KMS-11 (cell line): ENCODE results near the gene OIP5.

Experiments
- H2AFZ ChIP-seq: fragments of 200-600 bp; sonication (generic); 2 replicates; pipeline ENCODE4 v1.6.1; 2016; ENCODE audit warnings: antibody characterized with exemption, mixed run types, low read depth
- H3K27ac ChIP-seq: fragments of 200-600 bp; sonication (generic); 2 replicates; pipeline ENCODE4 v1.6.1; 2016; ENCODE audit warnings: mild to moderate bottlenecking, mixed run types
- H3K27me3 ChIP-seq: fragments of 200-600 bp; sonication (generic); 2 replicates; pipeline ENCODE4 v1.6.1; 2017; ENCODE audit warnings: mild to moderate bottlenecking, low read depth, mixed run types, moderate library complexity; ENCODE audit not compliant: insufficient read depth
- H3K36me3 ChIP-seq: fragments of 200-600 bp; sonication (generic); 2 replicates; pipeline ENCODE4 v1.6.1; 2017; ENCODE audit warnings: mild to moderate bottlenecking, mixed run types; ENCODE audit not compliant: insufficient read depth
- H3K4me1 ChIP-seq: fragments of 200-600 bp; sonication (generic); 2 replicates; pipeline ENCODE4 v1.6.1; 2016; ENCODE audit warnings: mild to moderate bottlenecking, low read depth, mixed run types; ENCODE audit not compliant: poor library complexity, severe bottlenecking
- H3K4me2 ChIP-seq: fragments of 200-600 bp; sonication (generic); 2 replicates; pipeline ENCODE4 v1.7.0; 2016; ENCODE audit warnings: mild to moderate bottlenecking, mixed run types
- H3K4me3 ChIP-seq: fragments of 200-600 bp; sonication (generic); IDR thresholded peaks from 2 replicates; pipeline ENCODE4 v1.6.1; 2017; ENCODE audit warnings: low read depth, low read length, mixed read lengths; ENCODE audit not compliant: insufficient read depth
- H3K79me2 ChIP-seq: fragments of 200-600 bp; sonication (generic); 2 replicates; pipeline ENCODE4 v1.6.1; 2016; ENCODE audit warnings: low read depth, mixed run types; ENCODE audit not compliant: insufficient read depth
- H3K9ac ChIP-seq: fragments of 200-600 bp; sonication (generic); 2 replicates; pipeline ENCODE4 v1.6.1; 2016; ENCODE audit warnings: mild to moderate bottlenecking, mixed run types
- H4K20me1 ChIP-seq: fragments of 200-600 bp; sonication (generic); 2 replicates; pipeline ENCODE4 v1.6.1; 2016; ENCODE audit warnings: mild to moderate bottlenecking, mixed run types; ENCODE audit not compliant: insufficient read depth
- TF ChIP-seq, protein P1 (sequence below): fragments of 200-600 bp; sonication (generic); conservative IDR thresholded peaks from 2 replicates; pipeline ENCODE4 v1.6.1; 2017; ENCODE audit warnings: low read depth, mild to moderate bottlenecking, antibody characterized with exemption, low read length, moderate library complexity, mixed read lengths

The OIP5 gene

DNA sequence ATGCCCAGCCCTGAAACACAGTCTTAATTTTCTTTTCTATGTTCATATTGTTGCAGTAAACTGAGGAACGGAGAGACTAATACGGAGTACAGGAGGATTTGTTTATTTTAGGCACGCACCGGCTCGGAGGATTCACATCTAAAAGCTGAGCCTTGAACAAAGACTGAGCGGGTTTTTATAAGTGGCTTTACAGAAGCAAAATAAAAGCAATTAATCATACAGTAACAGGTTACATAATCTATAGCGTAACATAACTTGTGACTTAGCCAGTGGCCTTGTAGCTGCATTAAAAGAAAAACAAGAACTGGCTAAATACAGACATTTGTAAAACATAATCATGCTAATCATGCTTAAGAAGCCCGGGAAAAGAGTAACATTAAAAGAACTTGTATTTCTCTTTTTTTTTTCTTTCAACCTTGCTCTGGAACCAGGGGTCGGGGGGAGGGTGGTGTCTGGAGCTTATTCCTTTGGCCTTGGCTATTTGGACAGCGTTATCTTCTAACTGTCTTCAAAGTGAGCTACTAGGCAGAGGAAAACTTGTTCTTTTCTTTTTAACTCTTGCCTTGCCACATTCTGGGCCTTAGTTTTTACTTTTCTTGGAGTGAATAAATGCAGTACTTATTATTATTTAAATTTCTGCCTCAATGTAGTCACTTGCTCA is 17.8 kb upstream of the OIP5 start:
- Histone ChIP-seq H2AFZ (no peak overlapping the region), H3K36me3 (peaks cover 14% of the 10 kb centered on the region; the same call in 1 of the 2 replicates), H3K4me3 (no peak overlapping the region), H3K27ac (no peak overlapping the region), H3K9ac (no peak overlapping the region), H3K79me2 (0 out of 2 replicates have a peak, but pooled peaks cover 9% of the 10 kb centered on the region), H3K4me2 (no peak overlapping the region), H4K20me1 (no peaks in the 10 kb centered on the region), H3K27me3 (no peaks in the 10 kb centered on the region), H3K4me1 (peaks cover 7% of the 10 kb centered on the region)
- TF ChIP-seq, protein P1, sequence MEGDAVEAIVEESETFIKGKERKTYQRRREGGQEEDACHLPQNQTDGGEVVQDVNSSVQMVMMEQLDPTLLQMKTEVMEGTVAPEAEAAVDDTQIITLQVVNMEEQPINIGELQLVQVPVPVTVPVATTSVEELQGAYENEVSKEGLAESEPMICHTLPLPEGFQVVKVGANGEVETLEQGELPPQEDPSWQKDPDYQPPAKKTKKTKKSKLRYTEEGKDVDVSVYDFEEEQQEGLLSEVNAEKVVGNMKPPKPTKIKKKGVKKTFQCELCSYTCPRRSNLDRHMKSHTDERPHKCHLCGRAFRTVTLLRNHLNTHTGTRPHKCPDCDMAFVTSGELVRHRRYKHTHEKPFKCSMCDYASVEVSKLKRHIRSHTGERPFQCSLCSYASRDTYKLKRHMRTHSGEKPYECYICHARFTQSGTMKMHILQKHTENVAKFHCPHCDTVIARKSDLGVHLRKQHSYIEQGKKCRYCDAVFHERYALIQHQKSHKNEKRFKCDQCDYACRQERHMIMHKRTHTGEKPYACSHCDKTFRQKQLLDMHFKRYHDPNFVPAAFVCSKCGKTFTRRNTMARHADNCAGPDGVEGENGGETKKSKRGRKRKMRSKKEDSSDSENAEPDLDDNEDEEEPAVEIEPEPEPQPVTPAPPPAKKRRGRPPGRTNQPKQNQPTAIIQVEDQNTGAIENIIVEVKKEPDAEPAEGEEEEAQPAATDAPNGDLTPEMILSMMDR: no peak

DNA sequence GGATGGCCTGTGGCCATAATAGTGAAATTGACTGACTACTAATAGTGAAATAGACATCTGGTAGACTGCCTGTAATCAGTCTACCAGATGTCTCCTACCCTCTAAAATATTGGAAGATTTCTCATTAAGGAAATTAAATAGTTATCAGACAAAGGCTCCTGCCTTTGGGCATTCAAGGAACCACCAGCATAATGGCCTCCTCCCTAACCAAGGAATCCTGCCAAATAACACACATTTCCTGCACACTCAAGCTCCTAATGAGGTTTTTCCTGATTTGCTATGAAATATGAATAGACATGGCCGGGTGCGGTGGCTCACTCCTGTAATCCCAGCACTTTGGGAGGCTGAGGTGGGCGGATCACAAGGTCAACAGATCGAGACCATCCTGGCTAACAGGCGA is 14.8 kb upstream of the OIP5 start:
- Histone ChIP-seq H3K36me3 (peaks cover 23% of the 10 kb centered on the region; the same call in 1 of the 2 replicates), H3K4me3 (no peak overlapping the region), H4K20me1 (no peaks in the 10 kb centered on the region), H3K4me1 (peaks cover 4% of the 10 kb centered on the region), H3K79me2 (peaks cover 37% of the 10 kb centered on the region; the same call in 1 of the 2 replicates), H3K27ac (no peak overlapping the region), H2AFZ (no peak overlapping the region), H3K4me2 (no peak overlapping the region), H3K27me3 (no peaks in the 10 kb centered on the region), H3K9ac (no peak overlapping the region)
- TF ChIP-seq, protein P1: no peak

- Histone ChIP-seq H3K4me3 (no peak overlapping the region), H3K79me2 (peaks cover 89% of the 10 kb centered on the region), H3K4me1 (no peaks in the 10 kb centered on the region), H3K4me2 (no peak overlapping the region), H3K27ac (no peak overlapping the region), H4K20me1 (no peaks in the 10 kb centered on the region), H3K9ac (no peak overlapping the region), H3K27me3 (no peaks in the 10 kb centered on the region), H3K36me3 (peaks cover 11% of the 10 kb centered on the region; the same call in 1 of the 2 replicates), H2AFZ (no peak overlapping the region)
- TF ChIP-seq, protein P1: no peak
Measured at GRCh38 chr15:41341519-41341918, 9.1 kb upstream of the OIP5 start.

DNA sequence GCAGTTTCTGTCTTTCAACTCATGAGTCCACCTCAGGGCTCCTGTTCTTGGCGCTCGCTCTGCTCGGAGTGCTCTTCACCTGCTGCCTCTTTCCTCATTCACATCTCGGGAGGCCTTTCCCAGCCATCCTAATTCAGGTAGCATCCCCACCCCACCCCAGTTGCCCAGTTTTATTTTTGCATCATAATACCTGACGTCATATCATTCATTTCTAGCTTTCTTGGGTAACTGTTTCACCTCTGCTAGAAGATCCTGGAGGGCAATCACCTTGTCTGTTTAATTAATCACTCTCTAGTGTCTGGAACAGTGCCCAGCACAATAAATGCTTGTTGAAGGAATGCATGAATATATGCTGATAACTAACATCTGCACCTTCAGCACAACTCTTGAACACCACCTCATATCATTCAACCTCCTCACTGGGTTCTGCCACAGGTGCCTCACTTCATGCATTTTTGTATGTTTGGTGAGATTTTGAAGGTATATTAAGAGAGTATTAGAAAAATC is 7.9 kb upstream of the OIP5 start:
- Histone ChIP-seq H3K4me1 (no peaks in the 10 kb centered on the region), H3K79me2 (peaks cover 92% of the 10 kb centered on the region), H2AFZ (no peak overlapping the region), H3K9ac (no peak overlapping the region), H3K36me3 (peaks cover 11% of the 10 kb centered on the region; the same call in 1 of the 2 replicates), H3K27ac (no peak overlapping the region), H3K27me3 (no peaks in the 10 kb centered on the region), H3K4me3 (no peak overlapping the region), H3K4me2 (no peak overlapping the region), H4K20me1 (no peaks in the 10 kb centered on the region)
- TF ChIP-seq, protein P1: no peak
